ENCODE results near the gene CTBP1.

CTBP1 gene

DNA sequence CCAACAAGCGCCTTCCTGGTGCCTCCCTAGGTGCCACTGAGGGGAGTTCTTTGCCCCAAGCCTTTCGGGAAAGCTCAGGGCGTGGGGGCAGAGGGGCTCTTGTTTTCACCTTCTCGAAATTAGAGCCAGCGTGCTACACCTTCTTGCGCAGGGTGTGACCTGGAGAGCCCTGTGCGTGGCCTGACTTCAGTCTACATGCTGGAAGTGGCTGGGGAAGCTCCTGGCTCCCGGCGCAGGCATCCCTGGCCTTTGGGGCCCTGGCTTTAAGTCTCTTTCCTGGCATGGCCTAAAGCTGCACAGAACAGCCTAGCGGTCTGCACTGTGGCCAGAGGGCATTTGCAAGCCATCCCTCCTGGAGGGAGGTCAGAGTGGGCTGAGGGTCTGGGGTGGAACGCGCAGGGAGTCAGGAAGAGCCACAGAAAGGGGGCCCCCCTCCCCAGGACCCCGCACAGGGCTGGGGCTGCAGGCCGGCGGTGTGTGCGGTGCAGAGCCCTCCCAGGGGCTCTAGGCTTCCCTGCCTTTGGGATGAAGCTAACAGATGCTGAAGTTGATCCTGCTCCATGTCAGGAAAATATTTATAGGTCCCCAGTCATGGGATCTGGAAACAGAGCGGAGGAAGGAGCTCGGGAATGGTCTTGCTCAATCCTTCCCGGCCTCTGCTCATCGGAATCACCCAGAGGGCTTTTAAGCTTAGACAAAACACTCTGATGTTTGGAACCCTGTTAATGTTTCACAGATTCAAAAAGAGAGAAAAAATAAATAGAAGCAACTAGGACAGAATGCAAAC is 75.8 kb downstream of the CTBP1 start:
- DNase-seq (ENCODE audit: low read depth), result no peak

DNA sequence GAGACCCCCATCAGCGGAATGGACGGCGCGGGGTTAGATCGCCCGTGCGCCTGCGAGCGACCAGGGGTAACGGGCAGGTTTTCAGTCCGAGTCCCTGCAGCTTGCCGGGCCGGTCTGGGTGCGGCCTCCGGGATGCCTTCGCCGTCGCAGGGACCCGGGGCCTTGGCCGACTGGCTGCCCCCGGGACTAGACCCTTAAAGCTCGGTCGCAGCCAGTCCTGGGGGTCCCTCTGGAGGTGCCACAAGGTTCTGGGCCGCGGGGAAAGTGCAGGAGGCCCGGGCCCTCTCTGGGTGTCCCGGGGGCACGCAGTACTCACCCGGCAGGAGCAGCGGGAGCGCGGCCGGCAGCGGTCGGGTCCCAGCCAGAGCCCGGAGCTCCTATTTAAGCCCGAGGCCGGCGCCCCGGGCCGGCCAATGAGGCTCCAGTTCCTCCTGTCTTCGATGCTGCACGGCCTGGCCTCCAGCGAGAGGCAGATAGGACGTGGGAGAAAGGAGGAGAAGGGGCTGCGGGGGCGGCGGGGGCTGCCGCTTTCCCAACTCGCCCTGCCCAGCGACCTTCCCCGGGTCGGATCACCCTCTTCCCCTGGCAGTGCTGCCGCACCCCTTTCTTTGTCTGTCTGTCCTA is 76.6 kb downstream of the CTBP1 start, which contains the start of gene SPON2:
SPON2 (minus strand) TSS at position 356 of the 624 bp plus-strand sequence.
- DNase-seq (ENCODE audit: low read depth), result no peak

DNA sequence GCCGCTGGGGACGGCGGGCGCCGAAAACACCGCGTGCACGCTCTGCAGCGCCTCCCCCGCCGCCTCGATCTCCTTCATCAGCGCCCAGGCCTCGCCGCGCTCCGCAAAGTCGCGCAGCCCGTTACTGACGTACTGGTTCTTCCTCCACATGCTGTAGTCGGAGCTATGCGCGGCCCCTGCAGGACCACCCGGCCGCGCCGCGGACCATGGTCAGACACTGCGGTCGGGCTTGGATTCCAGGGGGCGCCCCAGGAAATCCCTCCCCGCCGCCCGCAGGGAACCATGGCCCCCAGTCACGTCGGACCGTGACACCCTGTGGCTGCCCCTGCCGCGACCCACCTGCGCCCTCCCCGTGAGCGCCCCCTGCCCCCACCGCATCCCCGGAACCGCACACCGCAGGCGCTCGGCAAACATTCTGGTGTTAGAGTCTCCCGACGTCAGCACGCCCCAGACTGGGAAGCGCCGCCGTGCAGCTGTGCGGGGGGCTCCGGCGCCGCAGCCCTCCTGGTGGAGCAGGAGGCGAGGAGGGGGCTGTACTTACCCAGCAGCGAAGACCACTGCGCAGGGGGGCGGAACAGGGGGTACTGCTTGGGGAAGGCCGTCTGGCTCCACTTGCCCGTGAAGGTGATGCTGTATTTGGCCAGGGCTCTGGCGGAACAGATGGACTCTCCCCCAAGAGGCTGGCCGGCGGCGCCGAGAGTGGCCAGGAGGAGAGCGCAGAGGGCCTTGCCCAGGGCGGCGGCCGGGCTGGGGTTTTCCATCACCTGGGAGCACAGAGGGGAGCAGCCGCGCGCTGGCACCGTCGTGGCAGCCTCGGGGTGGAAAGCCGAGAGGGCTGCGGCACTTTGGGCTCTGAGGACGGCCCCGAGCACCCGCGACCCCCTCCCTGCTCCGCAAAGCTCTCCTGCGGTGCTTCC is 77.4 kb downstream of the CTBP1 start:
- DNase-seq (ENCODE audit: low read depth), result no peak

DNA sequence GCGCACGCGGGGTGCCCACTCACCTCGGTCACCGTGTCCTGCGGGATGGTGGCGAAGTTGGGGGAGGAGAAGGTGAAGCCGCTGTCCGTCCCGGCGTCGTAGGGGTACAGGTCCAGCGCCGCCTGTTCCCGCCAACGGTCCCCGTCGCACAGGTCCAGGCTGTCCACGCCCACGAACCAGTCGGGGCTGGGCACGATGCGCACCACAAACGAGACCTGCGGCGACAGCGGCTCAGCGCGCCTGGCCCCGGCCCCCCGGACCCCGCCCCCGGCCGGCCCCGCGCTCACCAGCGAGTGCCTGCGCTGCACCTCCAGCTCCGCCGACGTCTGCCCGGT is 78.0 kb downstream of the CTBP1 start:
- DNase-seq (ENCODE audit: low read depth), result no peak

DNA sequence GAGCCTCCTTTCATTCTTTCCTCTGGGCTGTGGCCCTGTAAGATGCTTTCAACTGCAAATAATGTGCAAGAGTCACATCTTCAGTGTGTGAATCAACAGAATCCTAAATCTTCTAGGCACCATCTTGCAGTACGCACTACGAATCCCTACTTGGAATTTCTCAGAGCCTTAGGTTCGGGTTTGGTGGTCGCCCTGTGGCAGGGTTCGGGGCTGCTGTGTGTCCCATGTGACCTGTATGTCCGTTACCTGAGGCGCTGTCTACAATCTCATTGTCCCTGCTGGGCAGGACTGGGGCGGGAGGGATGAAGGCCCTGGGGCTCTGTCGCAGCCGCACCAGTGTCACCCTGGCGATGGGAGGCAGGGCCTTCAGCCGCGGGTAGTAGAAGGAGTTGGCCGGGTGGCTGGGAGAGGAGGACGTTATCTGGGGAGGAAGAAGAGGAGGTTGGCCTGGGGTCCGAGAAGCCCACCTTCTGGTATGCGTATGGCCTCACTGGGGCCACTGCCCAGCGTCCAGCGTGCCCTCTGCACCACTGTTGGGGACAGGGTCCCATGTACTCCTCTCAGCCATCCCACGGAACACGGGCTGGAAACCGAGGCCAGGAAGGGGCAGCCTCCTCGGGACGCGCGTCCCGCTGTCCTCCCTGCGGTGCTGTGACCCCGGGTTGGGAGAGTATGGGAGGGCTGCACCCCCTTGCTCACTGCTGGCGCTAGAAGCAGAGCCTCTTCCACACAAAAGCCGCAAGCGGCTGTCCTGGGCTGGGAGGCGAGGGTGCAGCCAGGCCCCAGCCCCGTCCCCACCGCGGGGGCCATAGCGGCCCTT is 78.6 kb downstream of the CTBP1 start:
- DNase-seq (ENCODE audit: low read depth), result no peak

DNA sequence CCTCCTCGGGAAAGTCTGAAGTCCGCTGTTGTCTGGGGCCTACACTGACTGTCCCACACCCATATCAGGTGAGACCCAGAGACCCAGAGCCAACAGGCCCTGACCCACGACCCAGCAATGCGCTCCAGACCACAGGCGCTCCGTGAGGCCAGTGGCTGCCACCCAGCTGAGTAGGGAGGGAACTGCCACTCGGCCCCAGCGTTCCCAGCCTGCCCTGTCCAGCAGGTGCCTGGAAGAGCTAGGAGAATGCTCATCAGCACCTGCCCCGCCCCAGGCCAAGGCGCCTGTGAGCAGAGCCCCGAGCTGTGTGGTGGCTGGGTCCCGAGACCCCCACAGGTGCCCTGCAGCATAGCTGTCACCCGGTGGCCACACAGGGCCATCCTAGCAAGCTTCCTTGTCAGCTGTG is 79.2 kb downstream of the CTBP1 start:
- DNase-seq (ENCODE audit: low read depth), result no peak

DNA sequence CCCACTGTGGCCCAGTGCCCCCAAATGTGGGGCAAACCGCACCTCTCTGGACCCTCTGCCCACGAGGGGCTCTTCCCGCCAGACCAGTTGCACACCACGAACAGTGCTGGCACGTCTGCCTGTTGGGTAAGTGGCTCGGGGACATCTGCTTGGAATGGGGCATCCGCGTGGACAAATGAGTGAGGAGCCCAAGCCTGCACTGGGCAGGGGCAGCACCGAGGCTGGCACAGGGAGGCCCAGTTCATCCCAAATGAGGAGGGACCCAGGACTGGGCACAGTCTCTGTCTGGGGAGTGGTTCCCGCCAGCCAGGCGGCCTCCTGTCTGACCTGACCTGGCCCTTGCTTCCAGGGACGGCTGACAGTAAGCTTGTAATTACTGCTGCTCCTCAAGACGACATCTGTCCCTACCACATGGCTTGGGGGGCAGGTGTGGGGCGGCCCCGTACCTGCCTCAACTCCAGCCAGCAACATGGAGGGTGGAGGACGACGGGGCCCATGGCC is 79.7 kb downstream of the CTBP1 start:
- no peak for DNase-seq (ENCODE audit: low read depth)

DNA sequence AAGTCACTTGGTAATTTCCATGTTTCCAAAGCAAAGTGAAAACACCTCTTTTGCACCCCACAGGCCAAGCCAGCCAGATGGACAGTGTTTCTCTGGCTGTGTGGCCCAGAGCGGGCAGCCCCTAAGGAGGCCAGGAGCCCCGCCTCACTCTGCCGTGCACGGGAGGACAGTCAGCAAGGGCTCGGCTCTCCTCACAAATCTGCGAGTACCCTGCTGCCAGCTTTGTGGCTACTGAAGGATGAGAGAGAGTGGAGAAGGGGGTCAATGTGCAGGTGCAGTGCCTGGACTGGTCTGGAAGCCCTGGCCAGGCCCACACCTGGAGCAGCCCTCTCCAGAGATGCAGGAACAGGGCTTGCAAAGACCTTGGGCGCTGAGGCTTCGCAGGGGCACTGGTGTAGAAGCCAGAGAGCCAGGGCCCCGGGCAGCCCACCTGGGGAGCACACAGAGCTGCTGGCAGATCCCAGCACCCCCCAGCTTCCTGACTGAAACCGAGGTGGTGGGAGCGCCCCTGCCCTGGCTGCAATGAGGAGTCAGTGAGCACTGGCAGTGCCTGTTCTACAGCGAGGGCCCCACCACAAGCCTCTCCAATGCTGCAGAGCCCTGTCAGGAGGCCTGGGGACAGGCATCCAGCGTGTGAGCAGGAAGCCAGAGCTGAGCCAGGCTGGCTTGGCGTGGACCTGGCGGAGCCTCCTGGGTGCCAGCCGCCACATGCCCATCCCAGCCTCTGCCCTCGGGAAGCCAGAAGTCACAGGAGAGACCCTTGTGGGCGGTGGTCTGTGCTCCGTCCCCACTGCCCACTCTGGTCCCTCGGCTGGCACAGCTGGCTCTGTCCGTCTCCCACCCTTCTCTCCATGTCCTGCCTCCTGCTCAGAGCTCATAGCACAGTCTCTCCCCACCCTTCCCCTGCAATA is 80.5 kb downstream of the CTBP1 start:
- no peak for DNase-seq (ENCODE audit: low read depth)

DNA sequence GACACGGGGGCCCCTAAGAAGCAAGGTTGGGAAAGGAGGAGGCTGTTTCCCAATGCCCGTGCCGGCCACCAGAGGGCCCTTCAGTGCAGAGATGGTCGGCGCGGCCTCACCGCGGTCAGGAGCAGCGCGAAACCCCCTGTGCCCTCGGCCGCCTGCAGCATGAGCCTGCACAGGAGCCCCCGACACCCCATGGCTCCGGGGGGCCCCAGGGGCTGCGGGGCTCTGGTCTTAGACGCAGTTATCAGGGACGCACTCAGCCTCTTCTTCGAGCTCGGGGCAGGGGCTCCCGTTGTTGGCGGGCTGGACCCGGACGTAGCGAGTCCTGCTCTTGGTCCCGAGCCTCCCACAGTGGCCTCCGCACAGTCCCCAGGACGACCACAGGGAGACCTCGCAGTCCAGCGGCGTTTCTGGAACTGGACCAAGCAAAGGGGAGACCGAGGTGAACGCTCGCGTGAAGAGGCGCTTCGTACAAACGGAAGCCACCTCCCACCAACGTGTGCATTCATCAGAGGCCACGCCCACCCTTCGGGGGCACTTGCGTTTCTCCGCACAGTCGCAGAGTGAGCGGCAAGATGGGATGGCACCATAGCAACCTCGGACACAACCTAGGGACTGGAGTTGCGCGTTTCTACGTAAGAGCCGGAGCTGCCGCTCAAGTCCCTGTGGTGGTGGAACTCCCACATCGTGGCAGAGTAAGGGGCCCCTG is 81.5 kb downstream of the CTBP1 start:
- peak; percentile 81 for DNase-seq (ENCODE audit: low read depth)

DNA sequence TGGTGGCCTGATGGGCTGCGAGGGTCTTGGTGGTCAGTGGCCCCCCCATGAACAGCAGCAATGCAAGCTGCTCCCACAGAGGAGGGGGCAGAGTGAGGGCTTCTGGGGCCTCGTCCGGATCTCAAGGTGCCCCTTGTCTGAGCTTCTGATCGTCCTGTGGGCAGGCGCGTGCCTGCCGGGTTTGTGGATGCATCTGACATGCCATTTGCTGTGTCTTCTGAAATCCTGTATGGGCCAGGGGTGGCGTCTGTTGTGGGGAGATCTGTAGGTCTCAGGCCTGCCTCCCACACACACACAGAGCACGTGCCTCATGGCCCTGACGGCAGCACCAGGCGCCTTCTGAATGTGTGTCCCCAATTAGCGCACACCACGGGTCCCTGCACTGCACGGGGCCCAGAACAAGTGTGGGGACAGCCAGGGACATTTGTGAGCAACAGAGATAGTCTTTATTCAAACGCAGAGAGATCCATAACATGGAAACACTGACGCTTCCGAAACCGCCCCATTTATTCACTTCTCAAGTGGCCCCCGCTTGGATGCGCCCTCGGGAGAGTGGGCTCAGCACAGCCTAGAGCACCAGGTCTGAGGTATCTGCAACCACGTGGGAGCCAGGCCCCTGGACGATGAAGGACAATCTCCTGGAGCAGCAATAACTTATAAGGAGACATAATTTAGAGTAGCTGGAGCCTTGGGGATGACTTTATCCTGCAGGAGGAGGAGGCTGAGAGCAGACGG is 82.3 kb downstream of the CTBP1 start:
- DNase-seq (ENCODE audit: low read depth), result no peak

DNA sequence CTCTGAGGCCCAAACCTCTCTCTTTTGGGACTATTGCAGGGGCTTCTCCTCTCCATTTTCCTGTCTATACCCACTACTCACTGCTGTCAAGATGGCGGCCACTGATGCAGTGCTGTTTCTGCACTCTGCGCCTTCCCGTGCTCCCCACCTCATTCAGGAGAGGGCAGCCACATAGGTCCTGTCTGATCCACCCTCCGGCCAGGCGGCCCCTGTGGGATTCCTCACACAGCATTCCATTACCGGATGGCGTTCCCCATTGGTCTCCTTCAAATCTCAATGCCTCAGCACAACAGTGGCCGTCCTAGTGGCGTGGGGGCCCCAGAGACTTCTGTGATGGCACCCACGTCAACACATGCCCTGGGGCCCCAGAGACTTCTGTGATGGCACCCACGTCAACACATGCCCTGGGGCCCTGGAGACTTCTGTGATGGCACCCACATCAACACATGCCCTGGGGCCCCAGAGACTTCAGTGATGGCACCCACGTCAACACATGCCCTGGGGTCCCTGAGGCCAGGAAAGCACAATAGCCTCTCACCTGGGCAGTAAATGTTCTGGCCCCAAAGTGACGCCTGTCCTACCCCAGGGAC is 83.9 kb downstream of the CTBP1 start:
- DNase-seq (ENCODE audit: low read depth), result no peak

DNA sequence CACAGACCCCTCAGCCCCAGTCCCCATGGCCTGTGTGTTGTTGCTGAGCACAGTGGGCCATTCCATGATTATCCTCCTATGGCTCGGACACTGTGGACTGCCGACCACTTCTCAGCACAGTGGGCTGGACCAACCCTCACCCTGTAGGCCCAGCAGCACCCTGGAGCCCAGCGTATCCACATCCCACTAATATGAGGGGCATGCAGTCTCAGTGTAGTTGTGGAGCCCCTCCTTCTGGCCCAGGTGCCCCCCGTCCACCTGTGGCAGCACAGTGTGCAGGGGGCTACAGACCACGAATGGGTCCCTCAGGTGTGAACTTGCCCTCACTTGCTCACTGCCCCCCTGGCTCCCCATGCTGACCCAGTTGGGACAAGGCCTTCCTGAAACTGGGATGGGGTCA is 84.5 kb downstream of the CTBP1 start:
- DNase-seq (ENCODE audit: low read depth), result no peak

DNA sequence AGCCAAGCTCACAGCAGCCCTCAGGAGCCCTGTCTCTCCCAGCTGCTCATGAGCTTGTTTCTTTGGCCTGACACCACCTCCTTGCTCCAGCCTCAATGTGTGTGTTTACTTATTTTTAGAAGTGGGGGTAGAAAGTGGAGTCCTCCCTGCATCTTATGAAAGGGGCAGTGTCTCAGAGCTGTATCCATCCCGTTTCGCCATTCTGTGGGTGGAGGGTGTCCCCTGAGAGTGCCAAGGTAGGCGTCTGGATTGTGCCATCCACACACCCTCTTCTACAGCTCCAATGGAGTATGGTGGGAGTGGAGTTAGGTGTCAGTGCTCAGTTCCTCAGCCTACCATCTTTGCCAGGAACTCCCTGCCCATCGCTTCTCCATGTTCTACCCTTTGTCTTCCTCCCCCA is 84.9 kb downstream of the CTBP1 start:
- DNase-seq (ENCODE audit: low read depth), result no peak

Measured in stimulated activated CD8-positive, alpha-beta memory T cell treated with anti-CD3 and anti-CD28 coated beads, Interleukin-15, amount 100 ng/mL, for 1 hour (primary cell).